GM18519 (cell line): Measurements from ENCODE around the gene CD163.
"Not testable (repeated sequence)": the region's sequence is repeated elsewhere in the genome, so short reads cannot be mapped to it uniquely, and the experiment has no call there.

Experiments used
- ATAC-seq: cut with Tn5 transposase; IDR thresholded peaks from one replicate; pipeline ENCODE4 v1.9.1; 2021; ENCODE audit warnings: mild to moderate bottlenecking, moderate library complexity; ENCODE audit not compliant: unreplicated experiment, low FRiP score

The CD163 gene

GRCh38 chr12:7451756-7452155, 51.8 kb downstream of the CD163 start:
- ATAC-seq = no peak

- no peak for ATAC-seq
Measured at GRCh38 chr12:7450667-7451066, 52.9 kb downstream of the CD163 start.

- no peak for ATAC-seq
Measured at GRCh38 chr12:7448099-7448498, 55.5 kb downstream of the CD163 start.

- ATAC-seq = no peak
Measured at GRCh38 chr12:7444537-7444936, 59.0 kb downstream of the CD163 start.

GRCh38 chr12:7444076-7444475, 59.5 kb downstream of the CD163 start, which contains the start of gene CD163L1:
CD163L1 (minus strand) TSS chr12:7444153; CDS start chr12:7444127, 26 bp downstream.
- ATAC-seq = no peak

- no peak for ATAC-seq
Measured at GRCh38 chr12:7441216-7441615, 62.4 kb downstream of the CD163 start.

- ATAC-seq = no peak
Measured at GRCh38 chr12:7439579-7440505, 63.7 kb downstream of the CD163 start.

GRCh38 chr12:7438291-7438995, 65.1 kb downstream of the CD163 start:
- ATAC-seq = not testable (repeated sequence)

GRCh38 chr12:7437494-7437893, 66.1 kb downstream of the CD163 start:
- ATAC-seq = not testable (repeated sequence)

- ATAC-seq = no peak
Measured at GRCh38 chr12:7434670-7435069, 68.9 kb downstream of the CD163 start.

- no peak for ATAC-seq
Measured at GRCh38 chr12:7433276-7433822, 70.2 kb downstream of the CD163 start.

- ATAC-seq = no peak
Measured at GRCh38 chr12:7431993-7432685, 71.4 kb downstream of the CD163 start.
